Lower leg skin (tissue), 4 donors: ENCODE results near the gene LMF1. TPM values are rescaled to one million over a fixed set of nuclear protein-coding genes. Genes with fewer than 3 reads are reported as not detected.

ENCODE experiments used
- DNase-seq, 2 donors: peaks; one replicate each; pipeline ENCODE4 v3.0.0-alpha.2; 2019; ENCODE audit warnings: low spot score in 2 of 2
- H3K4me3 ChIP-seq: fragments of 200-600 bp; sonication (generic); 2 replicates; pipeline ENCODE4 v1.5.1; 2017; ENCODE audit warnings: mild to moderate bottlenecking, low read depth; ENCODE audit not compliant: poor library complexity, severe bottlenecking
- CTCF ChIP-seq, 3 donors: fragments of 450-650 bp; IDR thresholded peaks; one replicate each; pipeline ENCODE4 v1.5.1; 2016; ENCODE audit warnings: antibody characterized with exemption in 3 of 3, mild to moderate bottlenecking in 3 of 3, moderate library complexity in 2 of 3
- POLR2A ChIP-seq, 2 donors: fragments of 450-650 bp; IDR thresholded peaks; one replicate each; pipeline ENCODE4 v1.6.1; 2016 to 2017; ENCODE audit warnings: antibody characterized with exemption in 2 of 2, mild to moderate bottlenecking in 1 of 2, moderate library complexity in 1 of 2
- WGBS, 2 donors: methylation state at CpG; one replicate each; pipeline ENCODE4 v1.1.5; 2018; 5-methylcytosine and 5-hydroxymethylcytosine counted together
- intact Hi-C: fragments of 100-400 bp; cut with DNase I; formaldehyde crosslinking; loops from one replicate; pipeline ENCODE4 v1.15.0; 2023; ENCODE audit warnings: low total_unique reads
- total RNA-seq, 4 donors: library from RNA; depleted of rRNA; stranded (reverse); fragments of >200 nt; gene quantifications; one replicate each; pipeline ENCODE4 v1.1.0, GENCODE V29; 2016

The LMF1 gene
- total RNA-seq, 4 donors from 2014 or later = 31.3 to 68.3 (median 50.3) TPM

GRCh38 chr16:978403-978802 is 7.6 kb upstream of the LMF1 start:
- intact Hi-C loops = no loop called here
- TF ChIP-seq POLR2A (IDR thresholded peaks at IDR 0.05) (no peak), CTCF (IDR thresholded peaks at IDR 0.05) (no peak)
- 65 to 73% methylated on average over 6 to 9 of the region's 9 CpGs for WGBS, 2 donors
- no peak for DNase-seq
- no peak overlapping the region for H3K4me3 ChIP-seq

- WGBS, 2 donors = 94% methylated on average over 8 of the region's 8 CpGs
- H3K4me3 ChIP-seq = no peak overlapping the region
- no peak for TF ChIP-seq CTCF (IDR thresholded peaks at IDR 0.05)
- no peak for TF ChIP-seq POLR2A (IDR thresholded peaks at IDR 0.05)
- intact Hi-C loops = no loop called here
- DNase-seq = no peak
These were observed 7.1 kb upstream of the LMF1 start for GRCh38 chr16:977896-978295.

- intact Hi-C loops = no loop called here
- no peak overlapping the region for H3K4me3 ChIP-seq
- WGBS, 2 donors = 36% methylated on average over 25 of the region's 28 CpGs
- no peak for DNase-seq
- TF ChIP-seq CTCF (IDR thresholded peaks at IDR 0.05) (no peak), POLR2A (IDR thresholded peaks at IDR 0.05) (no peak)
These were observed 6.4 kb upstream of the LMF1 start for GRCh38 chr16:977081-977701.

- intact Hi-C loops = no loop called here
- no peak for TF ChIP-seq CTCF (IDR thresholded peaks at IDR 0.05)
- TF ChIP-seq POLR2A (IDR thresholded peaks at IDR 0.05) = no peak
- DNase-seq = no peak
- H3K4me3 ChIP-seq = no peak overlapping the region
- WGBS, 2 donors = 83% methylated on average over 15 to 22 of the region's 24 CpGs
These were observed 5.7 kb upstream of the LMF1 start for GRCh38 chr16:976389-976931.

DNA sequence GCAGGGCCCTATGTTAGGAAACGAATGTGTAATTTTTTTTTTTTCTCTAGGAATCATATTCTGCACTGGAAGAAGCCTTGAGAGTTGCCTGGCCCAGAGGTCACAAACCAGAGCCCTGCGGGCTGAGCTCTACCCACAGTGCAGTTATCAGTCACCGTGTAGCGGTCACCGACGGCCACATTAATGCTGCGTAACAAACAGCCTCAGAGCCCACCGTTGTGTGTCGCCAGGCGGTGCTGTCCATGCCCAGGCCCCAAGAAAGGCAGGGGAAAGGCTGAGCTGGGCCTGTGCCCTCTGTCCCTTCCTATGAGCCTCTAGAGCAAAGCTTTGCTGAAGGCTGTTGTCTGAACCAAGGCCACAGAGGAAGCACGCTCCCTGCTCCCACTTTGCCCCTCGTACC is 4.5 kb upstream of the LMF1 start:
- 86 to 91% methylated on average over 12 of the region's 12 CpGs for WGBS, 2 donors
- TF ChIP-seq CTCF (IDR thresholded peaks at IDR 0.05) (no peak), POLR2A (IDR thresholded peaks at IDR 0.05) (no peak)
- H3K4me3 ChIP-seq = no peak overlapping the region
- no peak for DNase-seq
- intact Hi-C loops = no loop called here
